GM19099 (cell line): ENCODE results near the gene ZFPM1.

Experiments used
- POLR2A ChIP-seq: IDR thresholded peaks from 3 replicates; pipeline ENCODE4 v1.6.1; 2011; ENCODE audit warnings: low read depth; ENCODE audit not compliant: insufficient read length; ENCODE audit errors: extremely low read depth

ZFPM1 gene

GRCh38 chr16:88438084-88438870 is 14.8 kb upstream of the ZFPM1 start:
- no peak for TF ChIP-seq POLR2A

DNA sequence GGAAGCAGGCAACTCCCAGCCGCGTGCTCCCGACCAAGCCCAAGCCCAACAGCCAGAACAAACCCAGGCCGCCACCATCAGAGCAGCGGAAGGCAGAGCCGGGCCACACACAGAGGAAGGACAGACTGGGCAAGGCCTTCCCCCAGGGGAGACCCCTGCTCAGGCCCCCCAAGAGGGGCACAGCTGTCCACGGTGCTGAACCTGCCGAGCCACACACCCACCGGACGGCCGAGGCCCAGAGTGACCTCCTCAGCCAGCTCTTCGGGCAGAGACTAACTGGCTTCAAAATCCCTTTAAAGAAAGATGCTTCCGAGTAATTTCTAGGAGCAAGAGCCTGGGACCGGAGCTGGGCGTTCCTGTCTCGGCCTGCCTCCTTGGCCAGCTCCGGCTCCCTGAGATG is 14.1 kb upstream of the ZFPM1 start:
- no peak for TF ChIP-seq POLR2A

- TF ChIP-seq POLR2A: no peak
These were observed 13.4 kb upstream of the ZFPM1 start for GRCh38 chr16:88439706-88440105.

DNA sequence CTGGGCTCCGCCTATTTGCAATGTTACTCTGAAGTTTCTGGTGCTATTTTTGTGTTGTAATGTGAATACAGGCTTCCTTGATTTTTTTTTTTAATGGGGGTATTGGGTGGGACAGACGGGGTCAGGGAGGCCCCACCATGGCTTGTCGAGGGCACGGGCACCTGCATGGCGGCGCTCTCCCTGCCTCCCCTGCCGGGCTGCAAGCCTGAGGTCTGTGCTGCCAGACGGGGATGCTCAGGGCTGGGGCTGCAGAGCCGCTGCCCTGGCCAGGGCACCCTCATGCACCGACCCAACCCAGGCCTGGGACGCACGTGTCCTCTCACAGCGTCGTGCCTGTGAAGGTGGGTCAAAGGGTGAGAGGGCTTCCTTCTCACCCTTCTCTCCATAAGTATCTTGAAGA is 13.0 kb upstream of the ZFPM1 start:
- TF ChIP-seq POLR2A: no peak

DNA sequence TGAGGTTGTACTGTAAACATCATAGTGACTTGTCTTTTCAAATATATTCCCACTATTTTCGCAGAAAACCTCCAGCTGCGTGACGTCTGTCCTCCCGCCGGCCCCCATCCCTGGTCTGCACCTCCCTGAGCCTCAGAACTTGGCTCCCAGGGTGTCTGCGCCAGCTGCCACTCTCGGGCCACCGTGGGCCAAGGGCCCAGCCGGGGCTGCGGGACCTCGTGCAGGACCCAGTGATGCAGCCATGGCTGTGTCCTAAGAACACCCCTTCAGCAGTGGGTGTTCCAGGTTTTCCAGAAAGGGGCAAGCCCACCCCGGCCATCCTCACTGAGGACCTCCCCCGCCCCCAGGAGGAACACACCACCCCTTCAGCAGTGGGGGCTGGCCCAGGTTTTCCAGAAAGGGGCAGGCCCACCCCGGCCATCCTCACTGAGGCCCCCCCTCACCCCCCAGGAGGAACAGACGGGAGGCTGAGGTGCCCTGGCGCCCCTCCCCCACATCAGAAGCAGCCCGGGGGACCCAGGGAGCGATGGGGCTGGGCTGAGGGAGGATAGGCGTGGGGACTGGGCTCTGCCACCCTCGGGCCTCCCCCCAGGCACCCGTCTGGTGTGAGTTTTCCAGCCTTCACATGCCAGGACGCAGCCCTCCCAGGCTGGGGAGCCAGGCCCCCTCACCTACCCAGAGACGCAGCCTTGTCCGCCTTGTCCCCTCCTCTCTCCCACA is 12.2 kb upstream of the ZFPM1 start:
- TF ChIP-seq POLR2A: no peak

GRCh38 chr16:88441460-88441859 is 11.6 kb upstream of the ZFPM1 start:
- TF ChIP-seq POLR2A: no peak

DNA sequence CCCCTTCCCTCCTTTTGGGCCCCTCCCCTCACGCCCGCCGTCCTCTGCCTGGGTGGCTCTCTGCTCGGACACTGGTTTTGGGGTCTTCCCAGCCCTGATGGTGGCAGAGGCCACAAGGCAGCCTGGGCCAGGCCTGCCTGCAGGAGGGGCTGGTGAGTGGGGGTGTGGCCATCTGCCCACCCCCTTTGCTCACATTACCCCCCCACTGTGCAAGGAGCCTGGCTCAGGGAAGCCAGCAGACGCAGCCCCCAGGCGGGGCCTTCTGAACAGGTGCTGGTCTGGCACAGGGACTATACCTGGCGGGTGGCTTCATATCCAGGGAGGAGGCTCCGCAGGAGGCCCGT is 10.7 kb upstream of the ZFPM1 start:
- no peak for TF ChIP-seq POLR2A

DNA sequence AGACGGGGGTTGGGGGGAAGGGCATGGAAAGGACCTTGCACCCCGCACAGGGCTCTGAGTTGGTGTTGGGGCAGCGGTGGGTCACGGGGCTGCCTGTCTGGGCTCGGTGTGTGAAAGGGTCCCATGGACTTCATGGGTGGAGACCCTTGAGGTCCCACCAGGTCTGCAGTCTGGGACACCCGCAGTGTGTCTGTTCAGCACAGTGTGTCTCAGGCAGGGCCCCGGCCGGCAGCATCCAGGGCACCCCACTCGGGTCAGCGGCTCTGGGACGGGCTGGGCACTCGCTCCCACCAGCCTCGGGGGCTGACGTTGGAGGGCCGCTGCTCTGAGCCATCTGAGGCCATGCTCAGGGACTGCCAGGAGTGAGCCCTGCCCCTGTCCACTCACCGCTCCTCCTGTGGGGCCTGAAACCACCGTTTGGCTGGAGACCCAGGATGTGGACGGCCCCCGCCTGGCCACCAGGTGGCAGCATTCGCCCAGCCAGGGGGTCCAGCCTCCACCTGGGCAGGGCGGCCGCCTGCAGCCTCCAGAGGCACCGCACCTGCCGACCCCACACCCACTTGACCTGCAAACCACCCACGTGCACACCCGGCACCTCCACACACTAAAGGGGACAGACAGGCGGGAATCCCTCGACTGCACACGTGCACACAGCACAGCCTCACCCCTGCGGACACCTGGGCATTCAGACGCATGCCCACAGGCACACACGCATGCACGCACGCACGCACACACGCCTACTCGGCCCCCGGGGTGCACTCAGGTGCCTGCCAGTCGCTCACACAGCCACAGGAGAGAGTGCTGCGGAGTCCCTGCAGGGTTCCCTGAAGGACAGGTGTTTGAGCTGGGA is 10.1 kb upstream of the ZFPM1 start:
- no peak for TF ChIP-seq POLR2A

DNA sequence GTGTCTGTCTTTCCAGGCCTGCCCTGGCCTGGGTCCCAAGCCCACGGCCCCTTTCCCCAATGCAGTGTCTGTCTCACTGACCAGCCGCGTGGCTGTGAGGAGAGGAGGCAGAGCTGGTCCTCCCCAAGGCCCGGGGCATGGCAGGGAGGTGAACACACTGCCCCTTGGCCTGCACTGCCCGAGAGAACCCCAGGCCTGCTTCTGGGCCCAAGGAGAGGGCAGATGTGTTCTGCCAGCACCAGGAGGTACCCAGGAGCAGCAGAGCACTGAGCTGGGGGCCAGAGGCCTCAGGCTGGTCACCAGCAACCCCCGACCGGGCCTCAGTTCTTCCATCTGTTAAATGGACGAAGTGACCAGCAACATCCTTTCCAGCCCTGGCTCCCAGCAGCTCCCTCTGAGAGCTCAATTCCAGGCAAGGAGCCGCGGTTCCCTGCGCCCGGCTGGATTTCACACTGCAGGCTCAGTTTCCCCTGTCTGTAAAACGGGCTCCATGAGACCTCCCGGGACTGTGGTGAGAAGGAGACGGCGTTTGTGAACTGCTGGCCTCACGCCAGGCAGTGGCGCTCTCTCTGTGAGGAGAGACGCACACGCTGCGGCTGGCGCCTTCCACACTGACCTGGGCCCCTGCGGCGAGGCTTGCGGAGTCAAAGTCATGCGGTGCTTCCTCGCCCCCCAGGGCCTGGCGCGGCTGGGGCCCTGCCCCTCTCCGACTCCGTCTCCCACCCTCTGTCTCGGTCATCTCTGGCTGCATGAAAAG is 8.1 kb upstream of the ZFPM1 start:
- TF ChIP-seq POLR2A: no peak

DNA sequence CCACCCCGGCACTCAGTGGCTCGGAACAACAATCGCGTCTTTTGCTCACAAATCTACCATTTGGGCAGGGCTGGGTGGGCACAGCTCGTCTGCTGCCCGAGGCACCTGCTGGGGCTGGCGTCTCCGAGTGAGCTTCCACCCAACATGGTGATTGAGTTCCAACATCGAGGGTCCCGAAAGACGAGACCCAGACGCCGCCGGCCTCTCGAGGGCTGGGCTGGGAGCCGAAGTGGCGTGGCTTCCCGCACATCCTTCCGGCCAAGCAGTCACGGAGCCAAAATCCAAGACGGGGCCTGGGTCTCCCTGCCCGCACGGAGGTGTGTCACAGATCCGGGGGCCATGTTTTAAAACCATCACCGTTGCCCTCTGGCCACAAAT is 7.5 kb upstream of the ZFPM1 start:
- TF ChIP-seq POLR2A: no peak

GRCh38 chr16:88446061-88446460 is 7.0 kb upstream of the ZFPM1 start:
- no peak for TF ChIP-seq POLR2A

DNA sequence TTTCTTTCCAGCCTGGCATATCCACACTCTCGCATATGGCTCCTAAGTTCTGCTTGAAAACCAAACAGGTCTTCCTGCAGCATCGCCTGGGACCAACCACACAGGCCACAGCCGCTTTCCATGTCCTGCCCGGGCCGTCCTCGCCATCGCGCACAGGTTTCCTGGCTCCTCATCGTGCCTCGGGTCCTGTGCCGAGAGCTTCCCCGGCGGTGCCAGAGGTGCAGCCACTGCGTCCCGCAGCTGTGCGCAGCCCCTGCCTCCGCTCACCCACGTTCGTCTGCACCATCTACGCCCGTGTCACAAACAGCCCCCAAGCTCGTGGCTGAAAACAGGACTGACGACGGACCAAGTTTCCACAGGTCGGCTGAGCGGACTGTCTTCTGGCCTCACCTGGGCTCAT is 6.3 kb upstream of the ZFPM1 start:
- no peak for TF ChIP-seq POLR2A

DNA sequence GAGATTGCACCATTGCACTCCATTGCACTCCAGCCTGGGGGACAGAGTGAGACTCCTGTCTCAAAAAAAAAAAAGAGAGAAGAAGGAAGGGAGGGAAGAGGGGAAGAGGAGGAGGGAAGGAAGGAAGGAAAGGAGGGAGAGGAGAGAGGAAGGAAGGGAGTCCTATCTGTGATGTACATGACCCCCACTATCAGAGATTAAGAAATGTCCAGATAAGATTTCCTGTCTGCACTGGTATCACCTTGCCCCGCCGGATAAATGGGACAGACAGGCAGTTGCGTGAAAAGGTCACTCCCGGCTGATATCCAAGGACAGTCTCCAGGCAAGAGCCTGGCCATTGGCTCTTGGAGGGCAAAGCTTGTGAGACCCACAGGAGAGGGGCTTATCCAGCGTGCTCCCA is 5.2 kb upstream of the ZFPM1 start:
- TF ChIP-seq POLR2A: no peak

- no peak for TF ChIP-seq POLR2A
These were observed 4.4 kb upstream of the ZFPM1 start for GRCh38 chr16:88448461-88449266.
